Measurements from ENCODE around the gene METTL22.

GRCh38 chr16:8677481-8677880 is 56.0 kb downstream of the METTL22 start:
- no peak for TF ChIP-seq EP300 (IDR thresholded peaks at IDR 0.05; ENCODE audit: low read depth)
- no peak for TF ChIP-seq POLR2A (IDR thresholded peaks at IDR 0.05)

All from transverse colon (tissue), 1 donor.